Suprapubic skin (tissue), 4 donors: Measurements from ENCODE around the gene DCAKD. TPM values are rescaled to one million over a fixed set of nuclear protein-coding genes. Genes with fewer than 3 reads are reported as not detected.

ENCODE experiments used
- DNase-seq, 2 donors: peaks; one replicate each; pipeline ENCODE4 v3.0.0-alpha.2; 2019; ENCODE audit warnings: low spot score in 2 of 2
- H3K27ac ChIP-seq: fragments of 200-600 bp; sonication (generic); one replicate; pipeline ENCODE4 v1.5.1; 2019
- H3K27me3 ChIP-seq: fragments of 200-600 bp; sonication (generic); one replicate; pipeline ENCODE4 v1.5.1; 2019
- H3K36me3 ChIP-seq: fragments of 200-600 bp; sonication (generic); one replicate; pipeline ENCODE4 v1.5.1; 2019
- H3K4me1 ChIP-seq: fragments of 200-600 bp; sonication (generic); one replicate; pipeline ENCODE4 v1.5.1; 2019
- H3K4me3 ChIP-seq: fragments of 200-600 bp; sonication (generic); one replicate; pipeline ENCODE4 v1.5.1; 2019; ENCODE audit warnings: mild to moderate bottlenecking
- H3K9me3 ChIP-seq: fragments of 200-600 bp; sonication (generic); one replicate; pipeline ENCODE4 v1.5.1; 2019
- EP300 ChIP-seq: sonication (generic); formaldehyde crosslinking; IDR thresholded peaks from one replicate; pipeline ENCODE4 v1.6.1; 2017; ENCODE audit warnings: antibody characterized with exemption
- POLR2A ChIP-seq, 2 donors: fragments of 450-650 bp; IDR thresholded peaks; one replicate each; pipeline ENCODE4 v1.6.1; 2017; ENCODE audit warnings: antibody characterized with exemption in 2 of 2, mild to moderate bottlenecking in 2 of 2, moderate library complexity in 2 of 2
- POLR2AphosphoS5 ChIP-seq, 3 donors: sonication (generic); formaldehyde crosslinking; IDR thresholded peaks; one replicate each; pipeline ENCODE4 v1.6.1; 2017; ENCODE audit warnings: antibody characterized with exemption in 3 of 3
- WGBS: methylation state at CpG from one replicate; pipeline ENCODE4 v1.1.5; 2018; 5-methylcytosine and 5-hydroxymethylcytosine counted together
- total RNA-seq, 4 donors: library from RNA; depleted of rRNA; stranded (reverse); fragments of >200 nt; gene quantifications; one replicate each; pipeline ENCODE4 v1.1.0, GENCODE V29; 2016
- TF ChIP-seq, protein P1 (sequence below), 2 donors: fragments of 200-600 bp in 1 of 2; fragments of 450-650 bp in 1 of 2; sonication (generic) in 1 of 2; IDR thresholded peaks; one replicate each; pipeline ENCODE4 v1.5.1; 2016 to 2019; ENCODE audit warnings: antibody characterized with exemption in 2 of 2, mild to moderate bottlenecking in 1 of 2, moderate library complexity in 1 of 2

The DCAKD gene
- total RNA-seq, 4 donors from 2014 or later, result 49.1 to 68.5 (median 60.9) TPM

GRCh38 chr17:45004388-45004787 is 47.0 kb downstream of the DCAKD start:
- Histone ChIP-seq H3K36me3 (no peaks in the 10 kb centered on the region), H3K27ac (no peak overlapping the region), H3K4me1 (no peaks in the 10 kb centered on the region), H3K27me3 (no peaks in the 10 kb centered on the region), H3K9me3 (no peaks in the 10 kb centered on the region), H3K4me3 (no peak overlapping the region)
- WGBS, result 100% methylated on average over 3 of the region's 3 CpGs
- TF ChIP-seq POLR2A (IDR thresholded peaks at IDR 0.05), result no peak
- TF ChIP-seq, protein P1, sequence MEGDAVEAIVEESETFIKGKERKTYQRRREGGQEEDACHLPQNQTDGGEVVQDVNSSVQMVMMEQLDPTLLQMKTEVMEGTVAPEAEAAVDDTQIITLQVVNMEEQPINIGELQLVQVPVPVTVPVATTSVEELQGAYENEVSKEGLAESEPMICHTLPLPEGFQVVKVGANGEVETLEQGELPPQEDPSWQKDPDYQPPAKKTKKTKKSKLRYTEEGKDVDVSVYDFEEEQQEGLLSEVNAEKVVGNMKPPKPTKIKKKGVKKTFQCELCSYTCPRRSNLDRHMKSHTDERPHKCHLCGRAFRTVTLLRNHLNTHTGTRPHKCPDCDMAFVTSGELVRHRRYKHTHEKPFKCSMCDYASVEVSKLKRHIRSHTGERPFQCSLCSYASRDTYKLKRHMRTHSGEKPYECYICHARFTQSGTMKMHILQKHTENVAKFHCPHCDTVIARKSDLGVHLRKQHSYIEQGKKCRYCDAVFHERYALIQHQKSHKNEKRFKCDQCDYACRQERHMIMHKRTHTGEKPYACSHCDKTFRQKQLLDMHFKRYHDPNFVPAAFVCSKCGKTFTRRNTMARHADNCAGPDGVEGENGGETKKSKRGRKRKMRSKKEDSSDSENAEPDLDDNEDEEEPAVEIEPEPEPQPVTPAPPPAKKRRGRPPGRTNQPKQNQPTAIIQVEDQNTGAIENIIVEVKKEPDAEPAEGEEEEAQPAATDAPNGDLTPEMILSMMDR (IDR thresholded peaks at IDR 0.05), result no peak
- TF ChIP-seq POLR2AphosphoS5 (IDR thresholded peaks at IDR 0.05), result no peak
- TF ChIP-seq EP300, result no peak
- DNase-seq, result no peak

DNA sequence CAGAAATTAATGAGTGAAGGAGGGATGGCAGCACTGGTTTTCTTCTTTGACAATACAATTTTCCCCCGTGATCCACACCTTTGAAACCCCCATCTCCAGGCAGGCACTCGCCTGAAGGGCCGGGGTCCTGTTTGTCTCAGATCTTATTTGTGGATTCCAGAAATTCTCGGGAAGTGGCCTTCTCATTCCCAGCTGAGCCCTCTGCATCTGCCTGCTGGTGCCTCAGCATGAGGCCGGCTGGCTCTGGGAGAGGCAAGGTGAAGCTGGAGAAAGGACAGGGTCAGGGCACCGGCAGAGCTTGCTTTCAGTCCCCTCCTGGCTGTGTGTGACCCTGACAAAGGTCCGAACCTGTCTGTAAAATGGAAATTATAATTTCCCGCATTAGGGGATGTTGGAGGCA is 47.6 kb downstream of the DCAKD start:
- no peak for TF ChIP-seq POLR2A (IDR thresholded peaks at IDR 0.05)
- no peak for TF ChIP-seq POLR2AphosphoS5 (IDR thresholded peaks at IDR 0.05)
- TF ChIP-seq, protein P1 (IDR thresholded peaks at IDR 0.05), result no peak
- no peak for TF ChIP-seq EP300
- Histone ChIP-seq H3K27ac (no peak overlapping the region), H3K36me3 (no peaks in the 10 kb centered on the region), H3K4me3 (no peak overlapping the region), H3K27me3 (no peaks in the 10 kb centered on the region), H3K9me3 (no peaks in the 10 kb centered on the region), H3K4me1 (no peaks in the 10 kb centered on the region)
- DNase-seq, result no peak
- 61% methylated on average over 8 of the region's 8 CpGs for WGBS

DNA sequence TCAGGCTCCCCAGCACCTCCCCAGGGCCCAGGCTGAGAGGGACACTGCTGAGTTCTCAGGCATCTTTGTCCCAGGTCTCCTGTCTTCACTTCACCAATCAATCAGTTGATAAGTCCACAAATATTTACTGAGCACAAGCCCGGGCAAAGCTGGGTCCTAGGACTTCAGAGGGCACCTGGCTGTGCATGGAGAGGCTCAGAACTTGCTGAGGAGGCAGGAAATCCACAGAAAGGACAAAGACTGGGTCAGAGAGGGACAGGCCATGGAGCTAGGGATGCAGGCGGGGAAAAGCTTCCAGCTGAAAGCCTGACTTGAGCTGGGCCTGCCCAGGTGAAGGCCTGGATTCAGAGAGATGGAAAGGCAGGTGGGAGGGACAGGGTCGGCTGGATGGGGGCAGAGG is 50.1 kb downstream of the DCAKD start:
- TF ChIP-seq POLR2A (IDR thresholded peaks at IDR 0.05) (no peak), EP300 (no peak), POLR2AphosphoS5 (IDR thresholded peaks at IDR 0.05) (no peak)
- TF ChIP-seq, protein P1 (IDR thresholded peaks at IDR 0.05), result no peak
- Histone ChIP-seq H3K27ac (no peak overlapping the region), H3K4me3 (no peak overlapping the region), H3K4me1 (no peaks in the 10 kb centered on the region), H3K36me3 (no peaks in the 10 kb centered on the region), H3K9me3 (no peaks in the 10 kb centered on the region), H3K27me3 (peaks cover 4% of the 10 kb centered on the region)
- no peak for DNase-seq
- 87% methylated on average over 2 of the region's 3 CpGs for WGBS

GRCh38 chr17:44999433-44999832 is 52.0 kb downstream of the DCAKD start:
- Histone ChIP-seq H3K9me3 (no peaks in the 10 kb centered on the region), H3K4me3 (no peak overlapping the region), H3K27me3 (peaks cover 19% of the 10 kb centered on the region), H3K27ac (no peak overlapping the region), H3K36me3 (no peaks in the 10 kb centered on the region), H3K4me1 (no peaks in the 10 kb centered on the region)
- TF ChIP-seq EP300 (no peak), POLR2AphosphoS5 (IDR thresholded peaks at IDR 0.05) (no peak), POLR2A (IDR thresholded peaks at IDR 0.05) (no peak)
- TF ChIP-seq, protein P1 (IDR thresholded peaks at IDR 0.05), result no peak
- DNase-seq, result no peak
- 91% methylated on average over 3 of the region's 3 CpGs for WGBS

DNA sequence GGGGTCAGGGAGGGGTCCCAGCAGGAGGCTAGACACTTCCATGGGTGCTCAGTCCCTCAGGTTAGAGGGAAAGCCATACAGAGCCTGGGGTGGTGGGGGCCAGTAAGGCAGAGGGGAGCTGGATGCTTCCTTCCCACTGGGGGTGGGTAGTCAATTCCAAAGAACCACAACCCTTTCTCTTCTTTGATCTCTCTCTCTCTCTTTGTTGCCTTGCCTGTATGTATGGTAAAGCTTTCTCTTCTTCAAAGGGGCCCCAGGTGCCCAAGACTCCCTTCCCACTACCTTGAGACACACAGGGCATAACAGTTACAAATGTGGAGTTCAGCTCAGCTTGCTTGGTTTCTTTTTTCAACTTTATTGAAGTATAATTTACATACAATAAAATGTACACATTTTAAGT is 52.8 kb downstream of the DCAKD start:
- H3K4me1 ChIP-seq, result no peaks in the 10 kb centered on the region
- H3K9me3 ChIP-seq, result no peaks in the 10 kb centered on the region
- peaks cover 19% of the 10 kb centered on the region for H3K27me3 ChIP-seq
- H3K27ac ChIP-seq, result no peak overlapping the region
- no peak for DNase-seq
- TF ChIP-seq POLR2A (IDR thresholded peaks at IDR 0.05) (no peak), EP300 (no peak), POLR2AphosphoS5 (IDR thresholded peaks at IDR 0.05) (no peak)
- TF ChIP-seq, protein P1 (IDR thresholded peaks at IDR 0.05), result no peak
- no peak overlapping the region for H3K4me3 ChIP-seq
- no peaks in the 10 kb centered on the region for H3K36me3 ChIP-seq
